Hypothalamus (tissue), 51 donors: Measurements from ENCODE around the gene PSMD1.
"Not testable (repeated sequence)": the region's sequence is repeated elsewhere in the genome, so short reads cannot be mapped to it uniquely, and the experiment has no call there.

Experiments used
- DNase-seq, 51 donors: peaks; one replicate each; lab custom pipeline; 2025; lab: John Stamatoyannopoulos, UW

The PSMD1 gene

DNA sequence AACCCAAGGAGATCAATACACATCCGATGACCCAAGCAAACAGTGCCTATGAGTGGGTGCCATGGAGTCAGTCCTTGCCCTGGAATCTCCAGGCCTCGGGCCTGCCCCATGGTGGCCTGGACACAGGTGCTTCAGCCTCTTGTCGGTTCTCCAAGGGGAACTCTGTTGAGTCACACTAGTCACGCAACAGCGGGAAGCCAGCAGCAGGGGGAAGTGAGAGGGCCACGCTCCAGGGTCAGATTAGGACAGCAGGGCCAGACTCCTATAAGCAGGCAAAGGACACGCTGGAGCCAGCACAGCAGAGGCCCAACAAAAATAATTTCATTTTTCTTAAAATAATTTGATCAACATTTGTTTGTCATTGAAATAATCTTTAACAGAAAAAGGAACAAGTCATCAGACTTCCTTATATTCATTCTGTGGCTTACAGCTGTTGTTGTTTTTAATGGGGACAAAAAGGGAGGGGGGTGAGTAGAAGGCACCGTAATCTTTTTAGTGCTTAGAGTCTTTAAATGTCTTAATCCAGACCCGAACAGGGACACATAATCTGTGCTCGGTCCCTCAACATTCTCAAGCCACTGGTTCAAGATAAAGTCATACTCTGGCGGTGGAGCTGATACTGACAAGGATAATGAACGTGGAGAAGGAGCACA, 125.3 kb downstream of the PSMD1 start:
- DNase-seq, result peak in 16 of 51 donors; percentile 7 to 53 (median 20)

DNA sequence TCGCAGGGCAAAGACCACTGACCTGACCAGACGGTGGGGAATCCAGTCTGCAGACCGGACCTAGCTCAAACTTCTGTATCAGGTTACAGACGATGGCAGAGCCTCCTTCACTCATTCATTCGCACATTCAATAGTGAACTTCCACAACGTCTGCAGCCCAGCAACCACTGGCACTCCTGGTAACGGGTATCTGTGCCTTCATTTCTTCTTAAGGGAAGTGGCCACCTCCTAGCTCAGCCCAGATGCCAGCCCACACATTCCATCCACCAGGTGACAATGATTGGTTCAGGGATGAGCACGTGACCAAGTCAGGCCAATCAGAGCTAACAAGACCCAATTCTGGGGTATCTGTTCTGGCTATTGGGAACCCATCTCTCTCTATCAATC, 125.8 kb downstream of the PSMD1 start:
- no peak for DNase-seq

DNA sequence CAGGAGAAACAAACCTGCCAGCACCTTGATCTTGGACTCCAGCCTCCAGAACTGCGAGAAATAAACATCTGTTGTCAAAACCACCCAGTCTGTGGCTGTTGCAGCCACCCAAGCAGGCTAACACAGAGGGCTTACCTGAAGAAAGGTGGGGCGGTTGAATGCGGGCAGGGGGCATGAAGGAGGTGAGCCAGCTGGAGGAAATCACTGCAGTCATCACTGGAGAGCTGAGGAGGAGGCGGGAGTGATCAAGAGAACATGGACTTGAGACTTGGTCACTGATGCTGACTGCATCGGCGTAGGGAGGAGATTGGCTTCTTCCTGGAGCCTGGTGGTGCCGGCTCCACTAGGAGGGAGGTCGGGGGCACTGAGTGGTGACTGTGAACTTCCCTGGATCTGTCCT, 127.2 kb downstream of the PSMD1 start:
- DNase-seq, result no peak

DNA sequence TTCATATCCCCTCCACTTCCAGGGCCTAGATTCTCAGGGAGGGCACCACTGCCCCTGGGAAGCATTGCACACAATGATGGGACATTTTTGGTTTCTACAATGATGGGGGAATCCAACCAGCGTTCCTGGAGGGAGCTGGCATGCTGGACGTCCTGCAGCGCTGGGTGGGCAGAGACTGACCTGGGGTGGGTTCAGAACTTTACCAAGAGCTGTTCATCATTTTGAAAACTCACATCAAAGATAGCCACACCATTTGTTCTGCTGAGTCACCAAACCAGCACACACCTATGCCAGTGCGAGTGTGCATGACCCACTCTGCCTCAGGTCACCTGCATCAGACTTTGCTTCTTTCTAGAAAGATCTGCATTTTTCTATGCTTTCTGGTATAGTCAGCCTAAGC, 127.7 kb downstream of the PSMD1 start:
- DNase-seq, result no peak

DNA sequence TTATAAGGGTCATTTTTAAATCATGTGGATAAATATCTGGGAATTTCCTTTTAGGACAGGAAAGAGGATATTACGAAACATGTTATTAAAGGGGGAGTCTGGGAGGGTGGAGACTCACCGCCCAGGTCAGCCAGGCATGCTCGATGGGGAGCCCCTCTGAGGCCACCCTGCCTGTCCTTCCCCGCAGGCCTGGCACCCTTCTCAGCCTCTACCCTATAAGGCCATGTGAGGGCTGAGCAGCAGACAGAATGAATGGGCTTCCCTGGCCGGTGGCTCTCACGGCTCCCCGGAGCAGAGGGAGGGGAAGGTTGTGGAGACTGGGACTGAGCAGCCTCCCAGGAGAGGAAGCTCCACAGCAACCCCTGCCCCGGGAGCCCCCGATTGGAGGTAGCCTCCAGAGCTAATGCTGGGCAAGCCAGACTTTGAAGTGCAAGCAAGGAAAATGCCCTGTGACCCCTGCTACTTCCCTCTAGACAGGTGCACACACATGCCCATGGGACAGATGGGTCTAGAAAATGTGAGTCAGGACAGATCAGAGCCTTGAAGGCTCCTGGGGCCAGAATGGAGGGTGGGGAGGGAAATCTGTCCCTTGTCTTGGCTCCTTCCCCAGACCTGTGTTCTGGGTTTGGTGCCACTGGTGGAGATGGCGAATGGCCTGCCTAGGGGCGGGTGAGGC, 128.5 kb downstream of the PSMD1 start:
- no peak for DNase-seq

DNA sequence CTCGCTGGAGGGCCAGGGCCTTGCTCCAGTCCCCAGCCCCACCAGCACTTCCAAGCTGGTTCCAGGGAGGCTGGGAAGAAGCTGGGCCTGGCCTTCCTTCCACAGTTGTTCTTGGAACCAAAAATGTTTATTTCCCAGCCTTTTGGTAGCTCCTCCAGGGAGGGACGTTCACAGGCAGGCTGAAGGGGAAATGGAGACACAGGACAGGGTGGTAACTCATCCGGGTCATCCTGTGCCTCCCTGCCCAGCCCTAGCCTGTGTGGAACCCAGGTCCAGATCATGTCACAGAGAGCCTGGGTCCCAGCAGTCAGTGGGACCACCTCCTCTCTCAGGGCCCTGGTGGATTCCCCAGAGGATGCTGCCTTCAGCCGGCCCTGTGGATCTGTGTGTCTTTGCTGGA, 129.2 kb downstream of the PSMD1 start:
- DNase-seq, result no peak

DNA sequence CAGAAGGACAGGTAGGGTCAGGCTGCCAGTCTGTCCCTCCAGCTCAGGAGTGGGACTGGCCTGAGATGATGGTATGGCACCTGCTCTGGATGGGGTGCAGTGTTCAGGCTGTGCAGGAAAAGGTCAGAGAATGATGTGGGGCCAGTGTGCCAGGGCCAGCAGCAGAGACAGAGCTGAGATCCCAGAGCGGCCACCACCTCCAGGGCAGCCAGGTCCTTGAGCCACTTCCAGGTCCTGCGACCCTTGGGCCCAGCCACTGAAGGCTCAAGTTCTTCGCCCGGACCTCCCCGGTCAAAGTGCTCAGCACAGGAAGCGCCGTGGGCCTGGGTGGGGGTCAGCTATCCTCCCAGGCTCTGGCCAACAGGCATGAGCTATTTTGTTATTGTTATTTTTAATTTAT, 129.7 kb downstream of the PSMD1 start:
- DNase-seq, result no peak

DNA sequence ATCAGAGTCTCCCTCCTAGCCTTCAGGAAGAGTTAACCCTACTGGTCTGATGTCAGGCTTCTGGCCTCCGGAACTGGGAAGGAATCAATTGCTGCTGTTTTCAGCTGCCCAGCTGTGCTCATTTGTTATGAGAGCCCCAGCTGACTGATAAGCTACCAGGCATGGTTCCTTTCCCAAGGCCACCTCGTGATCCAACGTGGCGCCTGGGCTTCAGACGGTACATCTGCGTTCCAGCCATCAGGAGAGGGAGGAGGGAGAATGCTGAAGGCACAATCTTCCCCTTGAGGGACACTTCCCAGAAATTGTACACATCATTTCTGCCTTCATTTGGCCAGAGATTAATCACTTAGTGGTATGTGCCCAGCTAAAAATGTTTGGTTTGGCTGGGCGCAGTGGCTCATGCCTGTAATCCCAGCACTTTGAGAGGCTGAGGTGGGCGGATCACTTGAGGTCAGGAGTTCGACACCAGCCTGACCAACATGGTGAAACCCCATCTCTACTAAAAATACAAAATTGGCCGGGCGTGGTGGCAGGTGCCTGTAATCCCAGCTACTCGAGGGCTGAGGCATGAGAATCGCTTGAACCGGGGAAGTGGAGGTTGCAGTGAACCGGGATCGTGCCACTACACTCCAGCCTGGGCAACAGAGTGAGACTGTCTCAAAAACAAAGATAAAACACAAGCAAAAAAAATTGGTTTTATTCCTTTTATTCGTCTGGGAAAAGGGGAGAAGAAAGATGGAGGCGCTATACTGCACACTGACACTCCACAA, 131.3 kb downstream of the PSMD1 start:
- no peak for DNase-seq

DNA sequence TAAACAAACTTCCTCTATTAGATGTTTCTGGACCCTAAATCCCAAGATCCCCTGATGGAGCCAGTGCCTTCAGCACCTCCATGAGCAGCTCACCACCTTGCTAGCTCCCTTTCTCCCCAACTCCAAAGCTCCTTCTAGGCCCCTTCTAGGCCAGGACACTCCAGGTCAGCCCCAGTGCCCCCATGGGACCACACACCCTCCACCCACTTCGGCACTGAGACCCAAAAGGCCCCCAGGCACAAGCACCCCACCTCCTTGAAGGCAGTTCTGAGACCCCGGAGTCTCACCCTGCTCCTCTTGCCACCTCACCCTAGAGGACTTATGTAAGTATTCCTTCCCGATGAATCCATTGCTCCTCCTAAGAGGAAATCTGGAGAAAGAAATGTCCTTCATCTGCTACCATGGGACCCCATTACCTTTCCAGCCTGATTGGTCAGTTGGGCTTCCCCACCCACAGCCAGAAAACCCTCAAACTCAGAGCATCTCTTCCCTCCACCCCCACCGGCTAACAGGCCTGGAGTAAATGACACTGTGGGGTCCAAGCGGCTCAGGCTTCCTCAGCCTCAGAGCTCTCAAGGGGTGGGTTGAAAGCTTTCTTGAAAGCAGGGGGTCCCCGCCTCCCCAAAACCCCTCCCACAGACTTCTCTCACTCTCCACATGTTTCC, 132.0 kb downstream of the PSMD1 start:
- DNase-seq, result no peak

DNA sequence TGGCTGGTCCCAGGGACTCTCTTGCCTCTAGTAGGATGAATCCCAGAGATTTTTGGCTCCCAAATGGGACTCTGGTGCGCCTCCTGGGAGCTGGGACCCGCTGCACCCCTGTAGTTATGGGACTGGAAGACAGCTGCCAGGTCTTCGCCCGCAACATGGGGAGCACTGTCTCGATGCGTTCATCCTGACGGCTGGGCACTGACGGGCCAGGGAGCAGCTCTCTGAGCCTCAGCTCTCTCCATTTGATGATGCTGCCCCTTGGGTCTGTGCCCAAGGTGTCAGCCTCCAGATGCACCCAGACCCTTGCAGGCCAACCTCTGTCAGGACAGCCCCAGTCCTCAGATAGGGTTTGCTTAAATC, 132.5 kb downstream of the PSMD1 start:
- DNase-seq, result no peak

DNA sequence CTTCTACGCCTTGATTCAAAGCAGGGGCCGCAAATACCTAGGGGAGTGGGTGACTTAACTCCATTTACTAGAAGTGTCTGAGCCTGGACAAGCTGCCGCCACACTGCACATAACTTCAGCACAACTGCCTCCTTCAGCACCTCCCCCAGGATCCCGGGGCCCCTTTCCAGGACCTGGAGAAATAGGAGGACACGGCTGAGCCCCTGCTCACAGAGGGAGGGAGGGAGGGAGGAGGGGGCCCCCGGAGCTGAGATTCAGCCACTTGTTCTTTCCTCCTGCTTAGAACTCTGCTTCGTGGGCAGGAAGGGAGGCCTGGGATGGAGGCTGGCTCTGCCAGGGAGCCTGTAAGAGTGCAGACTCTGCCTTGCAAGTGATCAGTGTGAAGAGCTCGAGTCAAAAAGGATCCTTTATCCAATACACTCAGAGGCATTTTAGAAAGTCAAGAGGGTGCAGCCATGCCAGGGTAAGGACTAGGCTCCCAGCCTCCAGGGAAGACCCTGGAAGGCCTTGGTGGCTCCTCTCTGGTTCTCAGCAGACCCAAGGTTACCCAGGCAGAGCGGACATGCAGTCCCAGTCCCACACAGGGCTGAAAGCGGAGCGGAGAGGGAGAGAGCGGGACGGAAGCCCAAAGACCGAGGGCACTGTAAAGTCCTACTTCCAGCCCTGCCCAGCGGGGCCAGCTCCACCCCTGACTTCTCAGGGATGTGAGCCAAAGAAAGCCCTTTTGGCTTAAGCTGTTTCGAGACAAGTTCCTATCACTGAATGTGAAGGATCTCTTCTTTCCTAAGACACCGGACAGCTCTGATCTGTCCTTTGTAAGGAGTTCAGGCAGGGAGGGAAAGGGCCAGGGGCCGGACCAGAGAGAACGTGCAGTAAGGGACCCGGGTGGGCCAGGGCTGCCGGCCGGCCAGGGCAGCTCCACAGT, 133.2 kb downstream of the PSMD1 start:
- peak in 9 of 51 donors; percentile 9 to 62 (median 36) for DNase-seq

DNA sequence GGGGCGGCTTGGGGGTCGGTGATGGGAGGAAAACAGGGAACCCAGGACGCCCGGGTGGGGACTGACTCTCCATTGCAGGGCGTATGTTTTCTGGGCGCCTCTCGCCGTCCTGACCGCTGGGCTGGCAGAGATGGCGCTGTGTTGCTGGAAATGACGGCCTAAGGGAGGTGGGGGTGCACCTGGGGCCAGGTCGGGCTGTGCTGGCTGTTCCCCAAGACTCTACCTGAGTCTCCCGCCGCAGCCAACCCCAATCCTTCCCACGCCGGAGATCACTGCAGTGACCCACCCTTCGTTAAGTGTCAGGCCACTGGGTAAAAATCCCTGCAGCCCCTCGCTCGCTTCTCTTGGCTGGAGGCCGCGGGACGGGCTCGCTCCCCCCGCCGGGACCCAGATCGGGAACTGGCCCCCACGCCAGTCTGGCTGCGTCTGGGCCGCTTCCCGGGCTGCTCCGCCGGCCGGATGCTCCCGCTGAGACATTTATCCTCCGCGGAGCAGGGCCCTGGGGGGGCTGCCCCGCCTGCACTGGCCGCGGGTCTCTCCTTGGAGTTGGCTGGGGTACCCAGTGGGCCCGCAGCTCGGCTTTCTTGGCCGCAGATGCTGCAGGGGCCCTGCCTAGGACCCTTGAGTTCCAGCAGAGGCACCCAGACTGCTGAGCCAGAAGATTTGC, 134.0 kb downstream of the PSMD1 start:
- peak in 33 of 51 donors; percentile 18 to 85 (median 43) for DNase-seq

DNA sequence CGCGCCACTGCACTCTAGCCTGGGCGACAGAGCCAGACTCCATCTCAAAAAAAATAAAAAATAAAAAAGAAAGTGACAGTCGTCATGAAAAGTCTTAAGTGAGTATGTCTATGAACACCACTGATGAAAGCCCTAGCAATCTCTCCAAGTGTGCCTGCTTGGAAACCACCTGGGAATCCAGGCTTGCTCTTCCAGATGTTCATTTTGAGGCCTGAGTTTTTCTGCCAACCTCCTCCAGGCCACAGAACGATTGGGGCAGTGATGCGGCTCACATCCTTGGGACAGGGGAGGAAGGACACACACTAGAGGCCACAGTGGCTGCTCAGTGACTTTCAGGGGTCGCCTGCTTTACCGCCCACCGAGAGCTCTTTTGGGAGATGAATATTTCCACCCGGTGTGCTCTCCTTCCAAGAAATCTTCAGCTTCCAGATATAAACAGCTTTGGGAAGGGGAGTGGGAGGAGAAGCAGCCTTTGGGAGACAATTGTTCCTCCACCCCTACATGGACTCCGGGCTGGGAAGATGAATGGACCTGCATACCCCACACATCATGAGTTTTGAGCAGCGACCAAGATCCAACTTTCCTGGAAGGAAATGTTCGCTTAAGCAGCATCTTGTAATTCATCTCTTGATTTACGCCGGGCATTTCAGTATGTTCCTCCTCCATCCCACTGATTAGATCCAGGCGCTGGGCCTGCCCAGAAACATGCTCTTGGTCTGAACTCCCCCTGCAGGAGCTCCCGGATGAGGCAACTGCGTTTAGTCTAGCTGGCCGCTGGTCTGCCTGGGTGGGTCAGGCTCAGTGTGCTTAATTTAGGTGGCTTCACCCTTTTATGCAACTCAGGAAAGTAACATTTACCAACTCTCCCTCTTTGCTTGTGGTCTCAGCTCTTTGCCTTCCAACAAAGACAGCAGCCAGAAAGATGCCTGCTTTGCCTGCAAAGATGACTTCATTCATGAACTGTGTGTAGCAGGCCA, 135.5 kb downstream of the PSMD1 start:
- DNase-seq, result peak in 3 of 51 donors; percentile 3 to 19 (median 5)

DNA sequence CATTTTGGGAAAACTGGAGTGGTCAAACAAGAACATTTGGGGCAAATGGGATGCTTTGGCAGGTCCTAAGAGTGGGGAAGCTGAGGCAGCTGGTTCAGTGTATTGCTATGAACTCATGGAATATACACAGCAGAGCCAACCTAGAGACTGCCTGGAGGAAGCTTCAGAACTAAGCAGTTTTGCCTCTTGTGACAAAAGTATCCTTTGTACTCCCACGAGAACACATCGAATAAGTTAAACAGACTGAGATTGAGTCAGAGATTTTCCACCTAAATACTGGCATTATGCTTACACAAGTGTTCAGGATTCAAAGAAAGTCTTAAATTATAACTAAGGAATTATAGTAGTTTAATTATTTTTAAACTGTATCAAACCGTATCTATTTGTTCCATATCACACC, 136.5 kb downstream of the PSMD1 start:
- DNase-seq, result no peak

DNA sequence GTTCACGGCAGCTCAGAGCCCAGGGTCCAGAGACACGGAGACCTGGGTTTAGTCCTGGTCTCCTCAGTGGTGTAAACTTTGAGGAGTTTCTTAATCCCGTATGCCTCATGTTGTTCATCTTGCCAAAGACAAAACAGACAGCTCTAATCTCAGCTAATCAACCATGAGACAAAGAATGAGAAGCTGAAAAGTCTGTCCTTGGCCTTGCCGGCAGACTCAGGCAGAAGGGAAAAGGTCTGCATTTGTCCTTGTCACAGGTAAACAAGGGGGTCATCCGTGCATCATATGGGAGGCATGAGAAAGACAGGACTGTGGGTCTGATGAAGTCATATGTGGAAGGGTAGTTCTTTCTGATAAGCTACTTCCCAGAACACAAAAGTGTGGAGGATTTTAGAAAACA, 139.9 kb downstream of the PSMD1 start:
- DNase-seq, result no peak

DNA sequence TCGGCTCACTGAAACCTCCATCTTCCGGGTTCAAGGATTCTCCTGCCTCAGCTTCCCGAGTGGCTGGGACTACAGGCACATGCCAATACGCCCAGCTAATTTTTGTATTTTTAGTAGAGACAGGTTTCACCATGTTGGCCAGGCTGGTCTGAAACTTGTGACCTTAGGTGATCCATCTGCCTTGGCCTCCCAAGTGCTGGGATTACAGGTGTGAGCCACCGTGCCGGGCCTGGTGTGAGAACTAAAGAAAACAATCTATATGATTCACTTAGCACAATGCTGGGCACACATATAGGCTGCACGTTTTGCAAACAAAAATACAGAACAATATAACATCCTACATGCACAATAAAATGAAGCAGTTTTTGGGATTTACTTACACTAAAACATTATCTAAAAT, 140.5 kb downstream of the PSMD1 start:
- DNase-seq, result not testable (repeated sequence)

DNA sequence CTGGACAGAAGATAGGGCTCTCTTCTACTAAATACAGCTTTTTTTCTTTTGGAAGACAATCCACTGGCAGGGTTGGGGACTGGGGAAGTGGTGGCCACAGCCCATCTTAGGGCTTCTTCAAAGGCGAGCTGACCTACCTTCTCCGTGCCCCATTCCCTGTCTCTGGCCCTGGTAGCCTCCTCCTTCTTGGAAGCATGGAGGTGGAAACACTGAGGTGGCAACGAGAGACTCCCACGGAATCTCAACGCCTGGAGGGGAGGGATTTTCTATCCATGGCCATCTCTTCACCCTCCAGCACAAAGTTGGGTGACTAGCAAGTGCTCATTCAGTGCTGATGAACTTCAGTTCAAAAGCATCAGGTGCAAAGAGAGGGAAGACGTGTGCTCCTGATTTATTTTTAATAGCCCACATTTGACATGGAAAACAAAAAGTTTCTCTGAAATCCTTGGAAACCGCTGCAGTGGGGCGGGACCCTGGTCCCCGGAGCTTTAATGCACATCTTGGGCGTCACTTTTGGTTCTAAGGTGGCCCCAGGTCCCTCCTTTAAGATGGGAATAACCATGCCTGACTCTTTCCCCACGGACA, 141.1 kb downstream of the PSMD1 start:
- DNase-seq, result no peak
